ENCODE results near the gene NRDE2.

DNA sequence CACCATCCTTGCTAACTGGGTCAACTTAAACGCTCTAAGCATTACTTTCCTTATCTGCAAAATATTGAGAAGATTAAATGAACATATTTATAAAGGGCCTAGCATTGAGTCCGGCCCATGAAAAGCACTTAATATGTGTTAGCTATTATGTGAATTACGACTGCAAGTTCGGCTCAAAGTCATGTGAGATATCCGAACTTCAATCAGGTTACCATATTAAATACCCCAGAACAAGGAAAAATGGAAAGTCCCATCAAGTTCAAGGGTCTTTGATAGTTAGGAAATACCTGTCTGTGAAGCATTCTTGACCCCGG, 487 bp upstream of the NRDE2 start:
- TF ChIP-seq, protein P1, sequence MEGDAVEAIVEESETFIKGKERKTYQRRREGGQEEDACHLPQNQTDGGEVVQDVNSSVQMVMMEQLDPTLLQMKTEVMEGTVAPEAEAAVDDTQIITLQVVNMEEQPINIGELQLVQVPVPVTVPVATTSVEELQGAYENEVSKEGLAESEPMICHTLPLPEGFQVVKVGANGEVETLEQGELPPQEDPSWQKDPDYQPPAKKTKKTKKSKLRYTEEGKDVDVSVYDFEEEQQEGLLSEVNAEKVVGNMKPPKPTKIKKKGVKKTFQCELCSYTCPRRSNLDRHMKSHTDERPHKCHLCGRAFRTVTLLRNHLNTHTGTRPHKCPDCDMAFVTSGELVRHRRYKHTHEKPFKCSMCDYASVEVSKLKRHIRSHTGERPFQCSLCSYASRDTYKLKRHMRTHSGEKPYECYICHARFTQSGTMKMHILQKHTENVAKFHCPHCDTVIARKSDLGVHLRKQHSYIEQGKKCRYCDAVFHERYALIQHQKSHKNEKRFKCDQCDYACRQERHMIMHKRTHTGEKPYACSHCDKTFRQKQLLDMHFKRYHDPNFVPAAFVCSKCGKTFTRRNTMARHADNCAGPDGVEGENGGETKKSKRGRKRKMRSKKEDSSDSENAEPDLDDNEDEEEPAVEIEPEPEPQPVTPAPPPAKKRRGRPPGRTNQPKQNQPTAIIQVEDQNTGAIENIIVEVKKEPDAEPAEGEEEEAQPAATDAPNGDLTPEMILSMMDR (IDR thresholded peaks at IDR 0.05) = no peak
- no peak for TF ChIP-seq POLR2A (IDR thresholded peaks at IDR 0.05)
